H1 (cell line): Measurements from ENCODE around the gene TMEM164. TPM values are rescaled to one million over a fixed set of nuclear protein-coding genes. Genes with fewer than 3 reads are reported as not detected.

Experiments used
- CTCF ChIA-PET: fragments of 300-600 bp; sonication (Branson Sonifier 250); formaldehyde crosslinking; loops from one replicate; lab custom pipeline; 2021; ENCODE audit not compliant: partially characterized antibody; lab: Charles Lee
- POLR2A ChIA-PET: fragments of 300-600 bp; sonication (Branson Sonifier 250); formaldehyde crosslinking; loops from one replicate; lab custom pipeline; 2021; ENCODE audit warnings: inconsistent platforms; ENCODE audit not compliant: partially characterized antibody; lab: Charles Lee
- DNase-seq, 2 experiments: peaks; one replicate each; pipeline versions ENCODE4 v3.0.0 to v3.0.0-alpha.2; 2010 to 2022; ENCODE audit warnings: low spot score in 2 of 2, low read depth in 1 of 2, mixed read lengths in 1 of 2
- FAIRE-seq: peaks from 2 replicates; lab custom pipeline; 2011; peaks lifted over from hg19 to GRCh38; lab: Jason Lieb, UNC
- H2AFZ ChIP-seq: 2 replicates; pipeline ENCODE4 v1.8.1; 2012; ENCODE audit warnings: low read length, inconsistent platforms
- H2AK5ac ChIP-seq: 2 replicates; pipeline ENCODE4 v1.6.1; 2013; ENCODE audit warnings: low read depth, low read length
- H2BK120ac ChIP-seq: replicated peaks from 2 replicates; pipeline ENCODE3; 2013; ENCODE audit warnings: low read depth, low read length, inconsistent platforms
- H2BK12ac ChIP-seq: 2 replicates; pipeline ENCODE4 v1.6.1; 2013; ENCODE audit warnings: low read depth, low read length
- H2BK15ac ChIP-seq: 2 replicates; pipeline ENCODE4 v1.6.1; 2013; ENCODE audit warnings: low read length
- H2BK20ac ChIP-seq: 2 replicates; pipeline ENCODE4 v1.6.1; 2013; ENCODE audit warnings: low read length
- H2BK5ac ChIP-seq: 2 replicates; pipeline ENCODE4 v1.6.1; 2013; ENCODE audit warnings: low read depth, low read length
- H3K14ac ChIP-seq: 2 replicates; pipeline ENCODE4 v1.6.1; 2013; ENCODE audit warnings: inconsistent platforms; ENCODE audit not compliant: insufficient read length
- H3K18ac ChIP-seq: 2 replicates; pipeline ENCODE4 v1.6.1; 2013; ENCODE audit warnings: low read length; ENCODE audit errors: extremely low read depth
- H3K23ac ChIP-seq: 2 replicates; pipeline ENCODE4 v1.6.1; 2013; ENCODE audit warnings: inconsistent platforms; ENCODE audit not compliant: insufficient read length
- H3K23me2 ChIP-seq: 2 replicates; pipeline ENCODE4 v1.6.1; 2013; ENCODE audit warnings: low read depth, low read length
- H3K27ac ChIP-seq: 2 replicates; pipeline ENCODE4 v1.6.1; 2011; ENCODE audit warnings: low read depth, low read length, inconsistent platforms
- H3K27me3 ChIP-seq, 4 experiments: replicated peaks in 1 of 4; 1 replicate in 1 of 4; 2 replicates in 3 of 4; pipeline versions ENCODE4 v1.6.1 to v1.8.1; 2011 to 2013; ENCODE audit warnings: low read length in 3 of 4, mild to moderate bottlenecking in 3 of 4, inconsistent platforms in 2 of 4, mixed read lengths in 2 of 4, moderate library complexity in 1 of 4; ENCODE audit not compliant: control insufficient read depth in 3 of 4, insufficient read depth in 3 of 4; ENCODE audit errors: extremely low read depth in 1 of 4
- H3K36me3 ChIP-seq, 4 experiments: 2 replicates each; pipeline versions ENCODE4 v1.6.1 to v1.8.1; 2011 to 2013; ENCODE audit warnings: mild to moderate bottlenecking in 4 of 4, low read length in 3 of 4, moderate library complexity in 2 of 4, control low read depth in 1 of 4, inconsistent platforms in 1 of 4; ENCODE audit not compliant: insufficient read depth in 4 of 4, control insufficient read depth in 2 of 4
- H3K4ac ChIP-seq: replicated peaks from 2 replicates; pipeline ENCODE3; 2013; ENCODE audit warnings: low read length, low read depth, mixed read lengths, inconsistent platforms; ENCODE audit not compliant: insufficient read length
- H3K4me1 ChIP-seq, 4 experiments: replicated peaks in 1 of 4; 1 replicate in 1 of 4; 2 replicates in 3 of 4; pipeline versions ENCODE4 v1.6.1 to v1.8.1; 2011 to 2013; ENCODE audit warnings: low read length in 3 of 4, inconsistent platforms in 2 of 4, mixed read lengths in 1 of 4; ENCODE audit not compliant: insufficient read depth in 4 of 4, control insufficient read depth in 3 of 4
- H3K4me2 ChIP-seq, 2 experiments: 2 replicates each; pipeline versions ENCODE4 v1.6.1 to v1.8.1; 2011 to 2013; ENCODE audit warnings: low read depth in 2 of 2, low read length in 2 of 2, control low read depth in 1 of 2, inconsistent platforms in 1 of 2, mild to moderate bottlenecking in 1 of 2; ENCODE audit not compliant: insufficient read depth in 1 of 2
- H3K4me3 ChIP-seq, 4 experiments: fragments of 200-600, 300-600 bp in 1 of 4; sonication (generic), shearing (Covaris generic), sonication (Bioruptor Twin) in 1 of 4; 2 replicates each; pipeline versions ENCODE4 v1.5.1 to v1.8.1; 2011 to 2016; ENCODE audit warnings: low read length in 4 of 4, low read depth in 3 of 4, control low read depth in 2 of 4, inconsistent platforms in 2 of 4, mild to moderate bottlenecking in 2 of 4, mixed read lengths in 1 of 4, moderate library complexity in 1 of 4; ENCODE audit not compliant: insufficient read depth in 2 of 4; ENCODE audit errors: extremely low read depth in 1 of 4
- H3K56ac ChIP-seq: replicated peaks from 2 replicates; pipeline ENCODE3; 2013; ENCODE audit warnings: low read depth, mild to moderate bottlenecking, mixed read lengths, low read length, inconsistent platforms; ENCODE audit not compliant: insufficient read length
- H3K79me1 ChIP-seq: 2 replicates; pipeline ENCODE4 v1.6.1; 2013; ENCODE audit warnings: low read depth, low read length, control low read depth
- H3K79me2 ChIP-seq, 2 experiments: 2 replicates each; pipeline versions ENCODE4 v1.6.1 to v1.8.1; 2012 to 2013; ENCODE audit warnings: low read length in 2 of 2, mild to moderate bottlenecking in 2 of 2, inconsistent platforms in 1 of 2; ENCODE audit not compliant: insufficient read depth in 2 of 2, control insufficient read depth in 1 of 2
- H3K9ac ChIP-seq, 4 experiments: replicated peaks in 1 of 4; 1 replicate in 1 of 4; 2 replicates in 3 of 4; pipeline versions ENCODE4 v1.6.1 to v1.8.1; 2011 to 2013; ENCODE audit warnings: low read depth in 3 of 4, low read length in 3 of 4, control low read depth in 2 of 4, mild to moderate bottlenecking in 2 of 4, moderate library complexity in 2 of 4, inconsistent platforms in 1 of 4; ENCODE audit errors: extremely low read depth in 1 of 4
- H3K9me3 ChIP-seq, 2 experiments: 2 replicates each; pipeline versions ENCODE4 v1.6.1 to v1.8.1; 2012 to 2013; ENCODE audit warnings: mild to moderate bottlenecking in 2 of 2, moderate library complexity in 2 of 2, control low read depth in 1 of 2, inconsistent platforms in 1 of 2, low read depth in 1 of 2, low read length in 1 of 2, mixed read lengths in 1 of 2; ENCODE audit not compliant: insufficient read depth in 2 of 2
- H4K20me1 ChIP-seq, 2 experiments: replicated peaks in 1 of 2; 2 replicates each; pipeline versions ENCODE3 to v1.8.1; 2011 to 2013; ENCODE audit warnings: inconsistent platforms in 2 of 2, low read length in 2 of 2, mild to moderate bottlenecking in 1 of 2; ENCODE audit not compliant: insufficient read depth in 2 of 2, control insufficient read depth in 1 of 2
- H4K5ac ChIP-seq: 2 replicates; pipeline ENCODE4 v1.6.1; 2013; ENCODE audit warnings: low read length, low read depth, mixed read lengths, inconsistent platforms; ENCODE audit not compliant: insufficient read length
- H4K8ac ChIP-seq: 2 replicates; pipeline ENCODE4 v1.8.0; 2013; ENCODE audit warnings: mild to moderate bottlenecking, moderate library complexity, low read length, inconsistent platforms; ENCODE audit not compliant: insufficient read depth; ENCODE audit errors: extremely low read depth
- H4K91ac ChIP-seq: replicated peaks from 2 replicates; pipeline ENCODE3; 2013; ENCODE audit warnings: low read length, mixed read lengths, inconsistent platforms; ENCODE audit not compliant: insufficient read length
- ATF3 ChIP-seq: IDR thresholded peaks from 2 replicates; pipeline ENCODE4 v1.6.1; 2011; ENCODE audit warnings: low read depth, mild to moderate bottlenecking, low read length; ENCODE audit not compliant: insufficient read depth
- CTCF ChIP-seq, 3 experiments: IDR thresholded peaks; 1 replicate in 2 of 3; 2 replicates in 1 of 3; pipeline versions ENCODE4 v1.5.1 to v1.6.1; 2011; ENCODE audit warnings: low read length in 3 of 3, mild to moderate bottlenecking in 3 of 3, inconsistent platforms in 2 of 3, low read depth in 1 of 3, moderate library complexity in 1 of 3; ENCODE audit not compliant: insufficient read depth in 1 of 3; ENCODE audit errors: control extremely low read depth in 1 of 3
- JUND ChIP-seq: IDR thresholded peaks from 2 replicates; pipeline ENCODE4 v1.6.1; 2011; ENCODE audit warnings: mild to moderate bottlenecking, improper control_type of control experiment, low read length
- KDM1A ChIP-seq: fragments of 200-600, 300-600 bp; sonication (generic); IDR thresholded peaks from 2 replicates; pipeline ENCODE4 v1.7.1; 2016; ENCODE audit warnings: mild to moderate bottlenecking, low read length, borderline replicate concordance
- NANOG ChIP-seq: IDR thresholded peaks from 2 replicates; pipeline ENCODE4 v1.6.1; 2011; ENCODE audit warnings: low read length, low read depth, mild to moderate bottlenecking, inconsistent platforms; ENCODE audit not compliant: insufficient read depth, poor library complexity, severe bottlenecking
- PHF8 ChIP-seq: fragments of 200-600 bp; sonication (generic); conservative IDR thresholded peaks from 2 replicates; pipeline ENCODE4 v1.7.1; 2012; ENCODE audit warnings: low read depth, mild to moderate bottlenecking, inconsistent platforms, low read length, moderate library complexity
- RXRA ChIP-seq: IDR thresholded peaks from 2 replicates; pipeline ENCODE4 v1.6.1; 2011; ENCODE audit warnings: low read depth, mild to moderate bottlenecking, low read length, moderate library complexity; ENCODE audit not compliant: insufficient read depth
- SIN3A ChIP-seq, 2 experiments: IDR thresholded peaks in 1 of 2; conservative IDR thresholded peaks in 1 of 2; 2 replicates each; pipeline ENCODE4 v1.6.1; 2011 to 2012; ENCODE audit warnings: low read length in 2 of 2, improper control_type of control experiment in 1 of 2, low read depth in 1 of 2, mild to moderate bottlenecking in 1 of 2
- TAF1 ChIP-seq: IDR thresholded peaks from 2 replicates; pipeline ENCODE4 v1.6.1; 2011; ENCODE audit warnings: mild to moderate bottlenecking, low read depth, low read length
- TEAD4 ChIP-seq: IDR thresholded peaks from 2 replicates; pipeline ENCODE4 v1.6.1; 2012; ENCODE audit warnings: low read depth, low read length, inconsistent platforms, mixed read lengths
- YY1 ChIP-seq: IDR thresholded peaks from 2 replicates; pipeline ENCODE4 v1.6.1; 2011; ENCODE audit warnings: low read depth, mild to moderate bottlenecking, low read length
- WGBS, 2 experiments: shearing (Covaris generic) in 1 of 2; methylation state at CpG; one replicate each; pipeline versions ENCODE4 v1.1.6 to v1.1.7; 2013 to 2015; ENCODE audit warnings: low lambda C conversion rate in 2 of 2, mixed read lengths in 2 of 2, inconsistent platforms in 1 of 2, low coverage in 1 of 2, missing lambda C conversion rate in 1 of 2; ENCODE audit not compliant: insufficient replicate concordance in 2 of 2, insufficient coverage in 1 of 2, insufficient read length in 1 of 2; ENCODE audit errors: extremely low coverage in 1 of 2, missing lambda C conversion rate in 1 of 2; 5-methylcytosine and 5-hydroxymethylcytosine counted together
- polyA plus RNA-seq, 7 experiments: library from polyadenylated mRNA; depleted of rRNA in 3 of 7; stranded (reverse) in 5 of 7; unstranded in 2 of 7; fragments of >200 nt in 5 of 7; fragments of 200-250 nt in 2 of 7; gene quantifications; 1 replicate in 5 of 7; 2 replicates in 1 of 7; 4 replicates in 1 of 7; pipeline versions ENCODE4 v1.2.1 to v1.2.3, GENCODE V29; 2011 to 2013; ENCODE audit warnings: missing spikeins in 2 of 7, mixed read lengths in 2 of 7
- total RNA-seq: library from RNA; stranded (reverse); fragmentation: NEBNext Ultra II Directional; extraction: Animal tissue kit (Norgen Biotek cat#: 25700); gene quantifications from 2 replicates; pipeline ENCODE4 v1.2.1, GENCODE V29; 2021

TMEM164 gene
- total and polyA plus RNA-seq, 2 of the 8 experiments (the other 6 are each of a cell fraction or from before 2014, with no cell fraction given): 7.3 to 14.8 TPM

- no peak overlapping the region for H3K14ac ChIP-seq
- H2BK20ac ChIP-seq: no peak overlapping the region
- DNase-seq: no peak
- H4K8ac ChIP-seq: no peak overlapping the region
- H2AFZ ChIP-seq: no peak overlapping the region
- H3K56ac ChIP-seq: no peak overlapping the region
- no peaks in the 10 kb centered on the region for H3K27me3 ChIP-seq
- H2BK12ac ChIP-seq: no peak overlapping the region
- no peak overlapping the region for H4K5ac ChIP-seq
- ChIA-PET CTCF (interaction anchor here (0.6 to 34.1 kb wide), 11 partner anchors 9 to 269 kb away, joined by 3 to 742 read pairs (median 5); no protein-coding TSS in a partner anchor), POLR2A (no interaction called here)
- no peak overlapping the region for H3K9ac ChIP-seq
- H3K18ac ChIP-seq: no peak overlapping the region
- no peak overlapping the region for H3K4me3 ChIP-seq
- H3K27ac ChIP-seq: no peak overlapping the region
- H2BK120ac ChIP-seq: no peak overlapping the region
- WGBS, 2 experiments: 95% methylated on average over 7 of the region's 7 CpGs; no CpG with 5 or more reads in 1 of the 2 experiments
- H2BK5ac ChIP-seq: no peak overlapping the region
- H3K23me2 ChIP-seq: no peaks in the 10 kb centered on the region
- H2BK15ac ChIP-seq: no peak overlapping the region
- peaks cover 0 to 2% of the 10 kb centered on the region in 2 experiments for H4K20me1 ChIP-seq
- H3K4me1 ChIP-seq: peaks cover 0 to 6% (median under 1%) of the 10 kb centered on the region in 4 experiments; a peak in 3 of 7 replicates
- no peaks in the 10 kb centered on the region for H3K79me1 ChIP-seq
- no peaks in the 10 kb centered on the region for H3K79me2 ChIP-seq
- H3K9me3 ChIP-seq: no peaks in the 10 kb centered on the region
- no peak for FAIRE-seq
- H4K91ac ChIP-seq: no peak overlapping the region
- H3K36me3 ChIP-seq: no peaks in the 10 kb centered on the region
- H3K4me2 ChIP-seq: no peak overlapping the region
- H3K23ac ChIP-seq: no peak overlapping the region
- no peak overlapping the region for H3K4ac ChIP-seq
- no peak overlapping the region for H2AK5ac ChIP-seq
- TF ChIP-seq SIN3A (conservative IDR thresholded peaks at IDR 0.05 in 1 of 2, IDR thresholded peaks at IDR 0.05 in 1 of 2; ENCODE audit: low read depth in 1 of 2, low read length in 2 of 2) (no peak), TAF1 (no peak), TEAD4 (no peak), RXRA (no peak), KDM1A (no peak), YY1 (no peak), PHF8 (no peak), ATF3 (no peak), NANOG (no peak), JUND (no peak), CTCF (IDR thresholded peaks at IDR 0.05; ENCODE audit: control extremely low read depth in 1 of 3, insufficient read depth in 1 of 3, low read depth in 1 of 3, low read length in 3 of 3) (no peak)
Measured at GRCh38 chrX:110159235-110159634, 156.3 kb downstream of the TMEM164 start.
